K562 (cell line): ENCODE results near the gene GP1BB. TPM values are rescaled to one million over a fixed set of nuclear protein-coding genes. Genes with fewer than 3 reads are reported as not detected.

Experiments used
- BACH1 ChIP-seq: fragments of 200-800 bp; sonication (Bioruptor generic); IDR thresholded peaks from 2 replicates; pipeline ENCODE4 v1.6.1; 2016; ENCODE audit warnings: missing genetic modification characterization, missing compliant biosample characterization
- CBX1 ChIP-seq: sonication (generic); IDR thresholded peaks from 2 replicates; pipeline ENCODE4 v1.6.1; 2016; ENCODE audit warnings: antibody characterized with exemption, low read depth, mild to moderate bottlenecking
- CEBPZ ChIP-seq: fragments of 150-350 bp; IDR thresholded peaks from 2 replicates; pipeline ENCODE4 v1.6.1; 2014; ENCODE audit warnings: low read depth, mild to moderate bottlenecking, low read length, borderline replicate concordance
- CUX1 ChIP-seq: fragments of 200-800 bp; sonication (Bioruptor generic); IDR thresholded peaks from 2 replicates; pipeline ENCODE4 v1.6.1; 2016; ENCODE audit warnings: missing genetic modification characterization, missing compliant biosample characterization
- ELF4 ChIP-seq: fragments of 450-650 bp; formaldehyde crosslinking; IDR thresholded peaks from 2 replicates; pipeline ENCODE4 v1.4.0; 2022; ENCODE audit warnings: missing genetic modification characterization
- ELK1 ChIP-seq: sonication (generic); formaldehyde crosslinking; IDR thresholded peaks from 2 replicates; pipeline ENCODE4 v1.8.1; 2022; ENCODE audit warnings: missing genetic modification reagents
- GTF2F1 ChIP-seq: IDR thresholded peaks from 2 replicates; pipeline ENCODE4 v1.6.1; 2011; ENCODE audit warnings: low read depth, low read length, improper control_type of control experiment
- ILK ChIP-seq: fragments of 450-650 bp; IDR thresholded peaks from 2 replicates; pipeline ENCODE4 v1.6.1; 2016; ENCODE audit warnings: missing genetic modification characterization, low read depth, mild to moderate bottlenecking, missing compliant biosample characterization, moderate library complexity, borderline replicate concordance
- POU5F1 ChIP-seq: fragments of 150-350 bp; IDR thresholded peaks from 2 replicates; pipeline ENCODE4 v1.6.1; 2014; ENCODE audit warnings: borderline replicate concordance, low read length, low read depth, mild to moderate bottlenecking; ENCODE audit not compliant: partially characterized antibody
- RBM25 ChIP-seq: fragments of 200-400 bp; formaldehyde crosslinking; IDR thresholded peaks from 2 replicates; pipeline ENCODE4 v1.6.1; 2018; ENCODE audit warnings: low read length, low read depth, moderate library complexity; ENCODE audit not compliant: severe bottlenecking
- WHSC1 ChIP-seq: IDR thresholded peaks from one replicate; pipeline ENCODE4 v1.6.1; 2012; ENCODE audit warnings: low read length, control low read depth, inconsistent platforms
- ZBTB12 ChIP-seq: fragments of 250-450 bp; sonication (Bioruptor Pico); IDR thresholded peaks from 2 replicates; pipeline ENCODE4 v1.4.0; 2020
- ZNF511 ChIP-seq: sonication (generic); formaldehyde crosslinking; IDR thresholded peaks from 2 replicates; pipeline ENCODE4 v1.8.0; 2022; ENCODE audit warnings: mild to moderate bottlenecking, missing genetic modification reagents
- ZNF76 ChIP-seq: fragments of 250-450 bp; sonication (Bioruptor Pico); IDR thresholded peaks from 2 replicates; pipeline ENCODE4 v1.4.0; 2020; ENCODE audit warnings: mild to moderate bottlenecking, moderate library complexity, borderline replicate concordance
- ZZZ3 ChIP-seq: fragments of 450-650 bp; IDR thresholded peaks from 2 replicates; pipeline ENCODE4 v1.6.1; 2016; ENCODE audit warnings: antibody characterized with exemption, mild to moderate bottlenecking, moderate library complexity
- polyA plus RNA-seq, 8 experiments: library from polyadenylated mRNA; depleted of rRNA in 4 of 8; stranded (reverse) in 5 of 8; unstranded in 3 of 8; fragments of >200 nt; fragmentation: Nextera tagmentation in 2 of 8; fragmentation: Illumina TruSeq in 1 of 8; extraction: Ambion mirVana in 2 of 8; extraction: Trizol in 1 of 8; gene quantifications; 2 replicates each; pipeline versions ENCODE4 v1.2.1 to v1.2.3, GENCODE V29; 2011 to 2014; ENCODE audit warnings: inconsistent platforms in 1 of 8, missing spikeins in 1 of 8
- total RNA-seq, 7 experiments: library from RNA; depleted of rRNA in 6 of 7; stranded (reverse); fragments of >200 nt in 6 of 7; fragmentation: Illumina TruSeq in 2 of 7; extraction: Trizol in 2 of 7; gene quantifications; 2 replicates each; pipeline versions ENCODE4 v1.2.1 to v1.2.3, GENCODE V29; 2011 to 2021; ENCODE audit warnings: low replicate concordance in 1 of 7

The GP1BB gene
- total and polyA plus RNA-seq, 9 of the 15 experiments (the other 6 are each of a cell fraction or from before 2014, with no cell fraction given) = 0.69 to 162 (median 2.8) TPM

GRCh38 chr22:19761725-19762567, 38.6 kb downstream of the GP1BB start (continued):
- no peak for TF ChIP-seq ELF4
- no peak for TF ChIP-seq ZZZ3
- TF ChIP-seq CUX1 (CRISPR knock-in tag) = no peak
- no peak for TF ChIP-seq ZNF511
- TF ChIP-seq ELK1 (CRISPR knock-in tag) = no peak
- TF ChIP-seq CBX1 = no peak
- no peak for TF ChIP-seq RBM25
- peak; percentile 12 for TF ChIP-seq WHSC1
- TF ChIP-seq ILK = no peak
- no peak for TF ChIP-seq POU5F1
- TF ChIP-seq GTF2F1 = no peak
- no peak for TF ChIP-seq ZNF76 (CRISPR knock-in tag)
- no peak for TF ChIP-seq BACH1 (tag)
- 0 out of 2 replicates have a peak, but pooled peaks have one; percentile 43 for TF ChIP-seq ZBTB12 (CRISPR knock-in tag)
- TF ChIP-seq CEBPZ = no peak
